IMR-90 (cell line): ENCODE results near the gene LPO. TPM values are rescaled to one million over a fixed set of nuclear protein-coding genes. Genes with fewer than 3 reads are reported as not detected.

Experiments
- ATAC-seq: fragments of 200-7000 bp; cut with Tn5 transposase; 2 replicates; pipeline ENCODE4 v1.9.1; 2020; ENCODE audit warnings: low read depth, mild to moderate bottlenecking, moderate library complexity
- BruUV-seq: library from RNA; stranded (reverse); fragments of 400-500 nt; replicated peaks from 2 replicates; lab custom pipeline; 2021; lab: Mats Ljungman, UMichigan
- CTCF ChIA-PET: fragments of 300-600 bp; formaldehyde crosslinking; extraction: SDS; loops from one replicate; lab custom pipeline; 2021; ENCODE audit warnings: antibody characterized with exemption; lab: Yijun Ruan, JAX
- POLR2A ChIA-PET: fragments of 300-600 bp; sonication (Branson Sonifier 250); formaldehyde crosslinking; loops from one replicate; lab custom pipeline; 2022; ENCODE audit warnings: antibody characterized with exemption; ENCODE audit not compliant: unreplicated experiment; lab: Charles Lee
- DNase-seq: peaks from one replicate; pipeline ENCODE4 v3.0.0; 2013
- H2AFZ ChIP-seq: replicated peaks from 2 replicates; pipeline ENCODE3; 2013; ENCODE audit warnings: low read length, mild to moderate bottlenecking; ENCODE audit not compliant: poor library complexity
- H2AK5ac ChIP-seq: 2 replicates; pipeline ENCODE4 v1.6.1; 2013; ENCODE audit warnings: low read depth, low read length, inconsistent platforms
- H2AK9ac ChIP-seq: replicated peaks from 2 replicates; pipeline ENCODE3; 2013; ENCODE audit warnings: mild to moderate bottlenecking, low read depth, low read length, moderate library complexity; ENCODE audit not compliant: poor library complexity
- H2BK120ac ChIP-seq: 2 replicates; pipeline ENCODE4 v1.6.1; 2013; ENCODE audit warnings: low read depth, low read length, inconsistent platforms
- H2BK15ac ChIP-seq: 3 replicates; pipeline ENCODE4 v1.6.1; 2013; ENCODE audit warnings: low read depth, low read length, inconsistent platforms
- H2BK20ac ChIP-seq: 2 replicates; pipeline ENCODE4 v1.6.1; 2013; ENCODE audit warnings: low read depth, mild to moderate bottlenecking, inconsistent platforms, low read length, moderate library complexity
- H2BK5ac ChIP-seq: 2 replicates; pipeline ENCODE4 v1.6.1; 2013; ENCODE audit warnings: mild to moderate bottlenecking, low read depth, low read length, inconsistent platforms; ENCODE audit not compliant: poor library complexity, severe bottlenecking
- H3K14ac ChIP-seq: replicated peaks from 2 replicates; pipeline ENCODE4 v1.6.1; 2013; ENCODE audit warnings: low read depth, low read length, inconsistent platforms
- H3K18ac ChIP-seq: 2 replicates; pipeline ENCODE4 v1.6.1; 2013; ENCODE audit warnings: low read depth, low read length, control low read depth
- H3K23ac ChIP-seq: 2 replicates; pipeline ENCODE4 v1.6.1; 2013; ENCODE audit warnings: low read depth, low read length, inconsistent platforms
- H3K27ac ChIP-seq: 2 replicates; pipeline ENCODE4 v1.5.1; 2013; ENCODE audit warnings: mild to moderate bottlenecking, control low read depth, low read length; ENCODE audit not compliant: insufficient read depth
- H3K27me3 ChIP-seq: 2 replicates; pipeline ENCODE4 v1.6.1; 2013; ENCODE audit warnings: low read length; ENCODE audit not compliant: control insufficient read depth, insufficient read depth
- H3K36me3 ChIP-seq: 2 replicates; pipeline ENCODE4 v1.6.1; 2013; ENCODE audit warnings: low read length, mixed read lengths; ENCODE audit not compliant: control insufficient read depth, insufficient read depth
- H3K4ac ChIP-seq: 2 replicates; pipeline ENCODE4 v1.6.1; 2013; ENCODE audit warnings: low read depth, low read length, inconsistent platforms
- H3K4me1 ChIP-seq: 2 replicates; pipeline ENCODE4 v1.6.1; 2013; ENCODE audit warnings: low read length, mixed read lengths; ENCODE audit not compliant: control insufficient read depth, insufficient read depth
- H3K4me2 ChIP-seq: 2 replicates; pipeline ENCODE4 v1.6.1; 2013; ENCODE audit warnings: low read depth, mild to moderate bottlenecking, control low read depth, low read length, moderate library complexity
- H3K4me3 ChIP-seq: 2 replicates; pipeline ENCODE4 v1.5.1; 2013; ENCODE audit warnings: low read depth, mild to moderate bottlenecking, control low read depth, low read length, moderate library complexity; ENCODE audit not compliant: insufficient read depth
- H3K56ac ChIP-seq: 2 replicates; pipeline ENCODE4 v1.6.1; 2013; ENCODE audit warnings: low read length, inconsistent platforms; ENCODE audit not compliant: insufficient read depth; ENCODE audit errors: extremely low read depth
- H3K79me1 ChIP-seq, 2 experiments: 2 replicates each; pipeline ENCODE4 v1.6.1; 2013; ENCODE audit warnings: low read length in 2 of 2, inconsistent platforms in 1 of 2, low read depth in 1 of 2
- H3K9ac ChIP-seq: 2 replicates; pipeline ENCODE4 v1.6.1; 2013; ENCODE audit warnings: low read depth, low read length, control low read depth
- H3K9me1 ChIP-seq: 2 replicates; pipeline ENCODE4 v1.6.1; 2013; ENCODE audit warnings: low read length, inconsistent platforms; ENCODE audit not compliant: insufficient read depth
- H3K9me3 ChIP-seq: 2 replicates; pipeline ENCODE4 v1.6.1; 2013; ENCODE audit warnings: low read length; ENCODE audit not compliant: control insufficient read depth, insufficient read depth
- H4K20me1 ChIP-seq: 2 replicates; pipeline ENCODE4 v1.6.1; 2013; ENCODE audit warnings: low read length, inconsistent platforms; ENCODE audit not compliant: insufficient read depth
- H4K5ac ChIP-seq: 2 replicates; pipeline ENCODE4 v1.6.1; 2013; ENCODE audit warnings: mild to moderate bottlenecking, low read depth, low read length, control low read depth
- H4K8ac ChIP-seq, 2 experiments: 2 replicates each; pipeline ENCODE4 v1.6.1; 2013; ENCODE audit warnings: low read depth in 2 of 2, low read length in 2 of 2, control low read depth in 1 of 2, inconsistent platforms in 1 of 2
- H4K91ac ChIP-seq: 2 replicates; pipeline ENCODE4 v1.6.1; 2013; ENCODE audit warnings: low read depth, low read length, inconsistent platforms; ENCODE audit not compliant: insufficient read depth
- BHLHE40 ChIP-seq: fragments of 150-350 bp; IDR thresholded peaks from 2 replicates; pipeline ENCODE4 v1.6.1; 2016; ENCODE audit warnings: mild to moderate bottlenecking, low read depth, low read length
- CEBPB ChIP-seq: IDR thresholded peaks from 2 replicates; pipeline ENCODE4 v1.6.1; 2012; ENCODE audit warnings: low read depth, low read length, improper control_type of control experiment
- CHD1 ChIP-seq: IDR thresholded peaks from 2 replicates; pipeline ENCODE4 v1.6.1; 2012; ENCODE audit warnings: low read depth, low read length, improper control_type of control experiment
- MAFK ChIP-seq: IDR thresholded peaks from 2 replicates; pipeline ENCODE4 v1.6.1; 2012; ENCODE audit warnings: low read depth, low read length, improper control_type of control experiment
- POLR2A ChIP-seq: IDR thresholded peaks from 2 replicates; pipeline ENCODE4 v1.6.1; 2012; ENCODE audit warnings: mild to moderate bottlenecking, low read depth, low read length
- RAD21 ChIP-seq: IDR thresholded peaks from 2 replicates; pipeline ENCODE4 v1.6.1; 2012; ENCODE audit warnings: low read length, improper control_type of control experiment
- RCOR1 ChIP-seq: IDR thresholded peaks from 2 replicates; pipeline ENCODE4 v1.6.1; 2012; ENCODE audit warnings: mild to moderate bottlenecking, low read length, improper control_type of control experiment; ENCODE audit not compliant: insufficient replicate concordance
- WGBS, 2 experiments: methylation state at CpG; one replicate each; pipeline versions ENCODE4 v1.1.5 to v1.1.7; 2013; ENCODE audit warnings: missing lambda C conversion rate in 2 of 2; ENCODE audit not compliant: insufficient read length in 1 of 2; ENCODE audit errors: extremely low coverage in 2 of 2; 5-methylcytosine and 5-hydroxymethylcytosine counted together
- dilution Hi-C: fragments of 300-500 bp; cut with HindIII; formaldehyde crosslinking; loops from one replicate; pipeline ENCODE4 v1.14.3; 2018; ENCODE audit warnings: low sequenced_read_pairs; ENCODE audit not compliant: unreplicated experiment
- in situ Hi-C: fragments of 300-500 bp; cut with MboI; formaldehyde crosslinking; loops from 3 replicates; pipeline ENCODE4 v1.14.3; 2019; ENCODE audit warnings: low sequenced_read_pairs, inconsistent platforms, mixed read lengths
- intact Hi-C: fragments of 100-400 bp; cut with micrococcal nuclease; formaldehyde crosslinking; loops from 2 replicates; pipeline ENCODE4 v1.10.0; 2022
- polyA plus RNA-seq, 3 experiments: library from polyadenylated mRNA; depleted of rRNA; stranded (reverse); fragments of >200 nt; gene quantifications; 2 replicates each; pipeline ENCODE4 v1.2.3, GENCODE V29; 2012; ENCODE audit warnings: low replicate concordance in 1 of 3
- total RNA-seq: library from RNA; depleted of rRNA; stranded (reverse); fragments of >200 nt; gene quantifications from 2 replicates; pipeline ENCODE4 v1.2.3, GENCODE V29; 2012
- TF ChIP-seq, protein P1 (sequence below): fragments of 150-350 bp; IDR thresholded peaks from 2 replicates; pipeline ENCODE4 v1.6.1; 2016; ENCODE audit warnings: low read depth, mild to moderate bottlenecking, low read length, moderate library complexity, borderline replicate concordance
- TF ChIP-seq, protein P2 (sequence below): fragments of 150-350 bp; IDR thresholded peaks from 2 replicates; pipeline ENCODE4 v1.6.1; 2017; ENCODE audit warnings: mild to moderate bottlenecking, antibody characterized with exemption, low read length, low read depth

The LPO gene
- total and polyA plus RNA-seq, 2 of the 4 experiments (the other 2 are of a cell fraction), result not detected

DNA sequence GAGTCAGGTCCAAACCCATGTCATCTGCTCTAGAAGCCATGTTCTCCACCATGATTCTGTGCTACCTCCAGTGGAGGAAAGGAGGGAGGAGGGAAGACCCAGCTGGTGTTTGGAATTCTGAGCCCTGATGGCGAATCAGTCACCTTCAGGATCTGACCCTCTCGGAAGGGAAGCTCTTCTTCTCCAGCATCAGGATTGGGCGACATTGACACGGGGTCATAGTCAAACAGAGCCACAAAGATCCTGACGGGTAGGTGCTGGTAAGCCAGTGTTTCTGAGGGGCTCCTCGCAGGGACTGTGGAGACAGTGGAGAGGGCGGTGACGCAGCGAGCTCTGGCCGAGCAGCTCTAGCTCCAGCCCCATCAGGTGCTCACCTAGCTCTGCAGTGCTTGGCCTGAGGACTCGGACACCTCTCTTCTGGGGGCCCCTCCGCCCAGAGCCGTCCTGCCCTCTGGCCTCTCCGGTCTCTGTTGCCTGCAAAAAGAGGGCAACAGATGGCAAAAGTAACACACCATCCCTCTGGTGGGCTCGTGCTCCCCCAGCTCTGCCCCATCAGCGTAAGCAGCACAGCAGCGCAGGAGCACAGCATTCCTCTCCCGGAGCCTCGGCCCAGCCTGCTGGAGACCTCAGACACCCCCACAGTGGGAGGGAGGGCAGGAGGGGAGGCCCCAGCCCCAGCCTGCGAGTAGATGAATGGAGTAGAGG lies 69.2 kb downstream of the LPO start:
- Histone ChIP-seq H2AK9ac (no peak overlapping the region), H3K9me1 (no peaks in the 10 kb centered on the region), H2BK5ac (no peak overlapping the region), H3K9ac (no peak overlapping the region), H3K79me1 (no peaks in the 10 kb centered on the region), H4K20me1 (no peaks in the 10 kb centered on the region; the same call in 1 of the 2 replicates), H3K18ac (no peak overlapping the region), H3K4me2 (no peak overlapping the region), H3K27ac (no peak overlapping the region), H3K4me1 (no peaks in the 10 kb centered on the region), H4K5ac (no peak overlapping the region), H3K14ac (no peak overlapping the region), H3K56ac (no peak overlapping the region), H4K8ac (no peak overlapping the region), H4K91ac (no peak overlapping the region), H2AK5ac (no peak overlapping the region), H3K9me3 (no peaks in the 10 kb centered on the region), H3K4ac (no peak overlapping the region), H3K36me3 (no peaks in the 10 kb centered on the region), H3K4me3 (no peak overlapping the region), H2BK20ac (no peak overlapping the region), H2BK120ac (no peak overlapping the region), H3K27me3 (peaks cover 2% of the 10 kb centered on the region; the same call in 1 of the 2 replicates), H3K23ac (no peak overlapping the region), H2BK15ac (no peak overlapping the region), H2AFZ (peak overlapping the region; percentile 14)
- no peak for ATAC-seq
- no peak for DNase-seq
- dilution Hi-C loops (no loop called here), intact Hi-C loops (no loop called here), in situ Hi-C loops (no loop called here)
- TF ChIP-seq, protein P1, sequence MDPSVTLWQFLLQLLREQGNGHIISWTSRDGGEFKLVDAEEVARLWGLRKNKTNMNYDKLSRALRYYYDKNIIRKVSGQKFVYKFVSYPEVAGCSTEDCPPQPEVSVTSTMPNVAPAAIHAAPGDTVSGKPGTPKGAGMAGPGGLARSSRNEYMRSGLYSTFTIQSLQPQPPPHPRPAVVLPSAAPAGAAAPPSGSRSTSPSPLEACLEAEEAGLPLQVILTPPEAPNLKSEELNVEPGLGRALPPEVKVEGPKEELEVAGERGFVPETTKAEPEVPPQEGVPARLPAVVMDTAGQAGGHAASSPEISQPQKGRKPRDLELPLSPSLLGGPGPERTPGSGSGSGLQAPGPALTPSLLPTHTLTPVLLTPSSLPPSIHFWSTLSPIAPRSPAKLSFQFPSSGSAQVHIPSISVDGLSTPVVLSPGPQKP, result no peak
- TF ChIP-seq, protein P2, sequence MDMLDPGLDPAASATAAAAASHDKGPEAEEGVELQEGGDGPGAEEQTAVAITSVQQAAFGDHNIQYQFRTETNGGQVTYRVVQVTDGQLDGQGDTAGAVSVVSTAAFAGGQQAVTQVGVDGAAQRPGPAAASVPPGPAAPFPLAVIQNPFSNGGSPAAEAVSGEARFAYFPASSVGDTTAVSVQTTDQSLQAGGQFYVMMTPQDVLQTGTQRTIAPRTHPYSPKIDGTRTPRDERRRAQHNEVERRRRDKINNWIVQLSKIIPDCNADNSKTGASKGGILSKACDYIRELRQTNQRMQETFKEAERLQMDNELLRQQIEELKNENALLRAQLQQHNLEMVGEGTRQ, result no peak
- TF ChIP-seq RAD21, result no peak
- TF ChIP-seq POLR2A, result no peak
- no peak for TF ChIP-seq CHD1
- TF ChIP-seq CEBPB, result no peak
- TF ChIP-seq BHLHE40, result no peak
- TF ChIP-seq RCOR1, result no peak
- TF ChIP-seq MAFK, result no peak
- POLR2A ChIA-PET, result no interaction called here
- CTCF ChIA-PET, result no interaction called here
- 70% methylated on average over 4 of the region's 20 CpGs; no CpG with 5 or more reads in 1 of the 2 experiments for WGBS, 2 experiments
- no TSS peak for BruUV-seq
